OCI-LY7 (cell line): ENCODE data around the gene ZNF124. TPM values are rescaled to one million over a fixed set of nuclear protein-coding genes. Genes with fewer than 3 reads are reported as not detected.

Source experiments
- BruUV-seq: library from RNA; stranded (reverse); fragments of 400-500 nt; replicated peaks from 2 replicates; lab custom pipeline; 2021; lab: Mats Ljungman, UMichigan
- CTCF ChIA-PET: fragments of 300-600 bp; sonication (Branson Sonifier 250); formaldehyde crosslinking; loops from one replicate; lab custom pipeline; 2022; ENCODE audit warnings: antibody characterized with exemption; ENCODE audit not compliant: unreplicated experiment; lab: Charles Lee
- POLR2A ChIA-PET: fragments of 300-600 bp; sonication (Branson Sonifier 250); formaldehyde crosslinking; loops from one replicate; lab custom pipeline; 2022; ENCODE audit warnings: antibody characterized with exemption; lab: Charles Lee
- DNase-seq: peaks from one replicate; pipeline ENCODE4 v3.0.0-alpha.2; 2015; ENCODE audit warnings: low spot score
- H2AFZ ChIP-seq: fragments of 200-600 bp; sonication (generic), shearing (Covaris generic); 2 replicates; pipeline ENCODE4 v1.6.1; 2014; ENCODE audit warnings: mild to moderate bottlenecking, antibody characterized with exemption, low read length, moderate library complexity
- H3K27ac ChIP-seq: fragments of 200-600 bp; sonication (generic); 2 replicates; pipeline ENCODE4 v1.5.1; 2014; ENCODE audit warnings: mixed run types, low read depth, mild to moderate bottlenecking, moderate library complexity, low read length, inconsistent platforms; ENCODE audit not compliant: poor library complexity, severe bottlenecking
- H3K36me3 ChIP-seq: fragments of 200-600 bp; sonication (generic); 2 replicates; pipeline ENCODE4 v1.6.1; 2014; ENCODE audit warnings: mild to moderate bottlenecking, antibody characterized with exemption, low read length, moderate library complexity, mixed read lengths; ENCODE audit not compliant: insufficient read depth
- H3K4me1 ChIP-seq: fragments of 200-600 bp; sonication (generic); 2 replicates; pipeline ENCODE4 v1.5.1; 2014; ENCODE audit warnings: mild to moderate bottlenecking, low read length; ENCODE audit not compliant: insufficient read depth, poor library complexity, severe bottlenecking
- H3K4me2 ChIP-seq: fragments of 200-600 bp; sonication (generic); 2 replicates; pipeline ENCODE4 v1.6.1; 2014; ENCODE audit warnings: mild to moderate bottlenecking, low read length
- H3K4me3 ChIP-seq: fragments of 200-600 bp; sonication (generic); 2 replicates; pipeline ENCODE4 v1.5.1; 2014; ENCODE audit warnings: mild to moderate bottlenecking, low read depth, low read length; ENCODE audit not compliant: poor library complexity, severe bottlenecking
- H3K79me2 ChIP-seq: fragments of 200-600 bp; sonication (generic); 2 replicates; pipeline ENCODE4 v1.6.1; 2016; ENCODE audit warnings: low read depth, mild to moderate bottlenecking, low read length, moderate library complexity, mixed read lengths; ENCODE audit not compliant: insufficient read depth
- H3K9me2 ChIP-seq: fragments of 200-600 bp; sonication (generic); 2 replicates; pipeline ENCODE4 v1.6.1; 2016; ENCODE audit warnings: mild to moderate bottlenecking, low read length, mixed read lengths; ENCODE audit not compliant: insufficient read depth
- H3K9me3 ChIP-seq: fragments of 200-600 bp; sonication (generic); 2 replicates; pipeline ENCODE4 v1.6.1; 2014; ENCODE audit warnings: mild to moderate bottlenecking, mixed run types, low read length, mixed read lengths
- H4K20me1 ChIP-seq: fragments of 200-600 bp; sonication (generic); 2 replicates; pipeline ENCODE4 v1.6.1; 2014; ENCODE audit warnings: mild to moderate bottlenecking, antibody characterized with exemption, low read length, moderate library complexity, mixed read lengths; ENCODE audit not compliant: insufficient read depth
- CTCF ChIP-seq: fragments of 200-600 bp; sonication (generic); conservative IDR thresholded peaks from 2 replicates; pipeline ENCODE4 v1.5.1; 2014; ENCODE audit warnings: mild to moderate bottlenecking, antibody characterized with exemption, low read length, moderate library complexity, mixed read lengths
- EZH2phosphoT487 ChIP-seq: fragments of 200-600 bp; sonication (generic); IDR thresholded peaks from 2 replicates; pipeline ENCODE4 v1.6.1; 2018; ENCODE audit warnings: low read depth, borderline replicate concordance, mild to moderate bottlenecking, mixed run types, antibody characterized with exemption, low read length, moderate library complexity, mixed read lengths
- intact Hi-C: fragments of 100-400 bp; cut with micrococcal nuclease; formaldehyde crosslinking; loops from one replicate; pipeline ENCODE4 v1.10.0; 2022; ENCODE audit not compliant: unreplicated experiment
- total RNA-seq, 2 experiments: library from RNA; depleted of rRNA in 1 of 2; stranded (reverse); fragments of >200 nt in 1 of 2; shearing (Covaris generic) in 1 of 2; gene quantifications; 2 replicates each; pipeline ENCODE4 v1.2.3, GENCODE V29; 2014 to 2022

Gene ZNF124
- total RNA-seq, 2 experiments from 2014 or later = 29.0 to 33.3 TPM

- CTCF ChIA-PET = no interaction called here
- TF ChIP-seq CTCF (no peak), EZH2phosphoT487 (no peak)
- H3K9me2 ChIP-seq = no peaks in the 10 kb centered on the region
- H3K4me2 ChIP-seq = no peak overlapping the region
- POLR2A ChIA-PET = interaction anchor here (2.0 kb wide), 1 partner anchor 16 kb away, joined by 7 read pairs; no protein-coding TSS in a partner anchor
- H3K79me2 ChIP-seq = no peaks in the 10 kb centered on the region
- H3K27ac ChIP-seq = no peak overlapping the region
- no peaks in the 10 kb centered on the region for H3K4me1 ChIP-seq
- H2AFZ ChIP-seq = no peak overlapping the region
- intact Hi-C loops = no loop called here
- peaks cover 96% of the 10 kb centered on the region for H3K36me3 ChIP-seq
- peaks cover 34% of the 10 kb centered on the region for H3K9me3 ChIP-seq
- no peaks in the 10 kb centered on the region for H4K20me1 ChIP-seq
- no peak for DNase-seq
- H3K4me3 ChIP-seq = no peak overlapping the region
- BruUV-seq = no TSS peak
These were observed 22.1 kb upstream of the ZNF124 start for GRCh38 chr1:247193958-247194357.

GRCh38 chr1:247189981-247190798 lies 18.4 kb upstream of the ZNF124 start:
- TSS peak; percentile 75 for BruUV-seq
- peaks cover 47% of the 10 kb centered on the region for H3K9me3 ChIP-seq
- no peaks in the 10 kb centered on the region for H3K79me2 ChIP-seq
- no peak for DNase-seq
- H3K36me3 ChIP-seq = peaks cover 73% of the 10 kb centered on the region
- TF ChIP-seq CTCF (no peak), EZH2phosphoT487 (no peak)
- H3K4me3 ChIP-seq = no peak overlapping the region
- H2AFZ ChIP-seq = no peak overlapping the region
- H3K4me2 ChIP-seq = no peak overlapping the region
- POLR2A ChIA-PET = interaction anchor here (0.6 to 1.2 kb wide), 3 partner anchors 10 to 26 kb away, joined by 3 read pairs; no protein-coding TSS in a partner anchor
- H3K9me2 ChIP-seq = no peaks in the 10 kb centered on the region
- H3K4me1 ChIP-seq = no peaks in the 10 kb centered on the region
- no peak overlapping the region for H3K27ac ChIP-seq
- intact Hi-C loops = no loop called here
- no peaks in the 10 kb centered on the region for H4K20me1 ChIP-seq
- CTCF ChIA-PET = no interaction called here

- ChIA-PET POLR2A (interaction anchor here (0.5 kb wide), 1 partner anchor 464 kb away, joined by 3 read pairs; no protein-coding TSS in a partner anchor), CTCF (no interaction called here)
- Histone ChIP-seq H4K20me1 (no peaks in the 10 kb centered on the region), H3K4me2 (no peak overlapping the region), H3K27ac (no peak overlapping the region), H2AFZ (no peak overlapping the region), H3K36me3 (peaks cover 30% of the 10 kb centered on the region), H3K9me3 (peaks cover 28% of the 10 kb centered on the region), H3K4me1 (no peaks in the 10 kb centered on the region), H3K79me2 (no peaks in the 10 kb centered on the region), H3K4me3 (no peak overlapping the region), H3K9me2 (no peaks in the 10 kb centered on the region)
- DNase-seq = no peak
- TF ChIP-seq EZH2phosphoT487 (no peak), CTCF (no peak)
- BruUV-seq = no TSS peak
- intact Hi-C loops = no loop called here
These were observed 13.8 kb upstream of the ZNF124 start for GRCh38 chr1:247185667-247186066.
